ENCODE data around the gene EFCAB6. TPM values are rescaled to one million over a fixed set of nuclear protein-coding genes. Genes with fewer than 3 reads are reported as not detected.

EFCAB6 gene
- total RNA-seq, 1 experiment from 2014 or later, result 0.21 TPM

- POLR2A ChIA-PET, result no interaction called here
- BruUV-seq (replicated peaks), result no TSS peak
- TF ChIP-seq TCF7L2 (IDR thresholded peaks at IDR 0.05; ENCODE audit: low read depth, low read length) (no peak), SIN3A (IDR thresholded peaks at IDR 0.05; ENCODE audit: borderline replicate concordance, insufficient read depth, low read depth, low read length) (no peak), CTCF (IDR thresholded peaks at IDR 0.05) (no peak), POLR2AphosphoS5 (IDR thresholded peaks at IDR 0.05; ENCODE audit: low read depth, low read length) (no peak)
- TF ChIP-seq, protein P1, sequence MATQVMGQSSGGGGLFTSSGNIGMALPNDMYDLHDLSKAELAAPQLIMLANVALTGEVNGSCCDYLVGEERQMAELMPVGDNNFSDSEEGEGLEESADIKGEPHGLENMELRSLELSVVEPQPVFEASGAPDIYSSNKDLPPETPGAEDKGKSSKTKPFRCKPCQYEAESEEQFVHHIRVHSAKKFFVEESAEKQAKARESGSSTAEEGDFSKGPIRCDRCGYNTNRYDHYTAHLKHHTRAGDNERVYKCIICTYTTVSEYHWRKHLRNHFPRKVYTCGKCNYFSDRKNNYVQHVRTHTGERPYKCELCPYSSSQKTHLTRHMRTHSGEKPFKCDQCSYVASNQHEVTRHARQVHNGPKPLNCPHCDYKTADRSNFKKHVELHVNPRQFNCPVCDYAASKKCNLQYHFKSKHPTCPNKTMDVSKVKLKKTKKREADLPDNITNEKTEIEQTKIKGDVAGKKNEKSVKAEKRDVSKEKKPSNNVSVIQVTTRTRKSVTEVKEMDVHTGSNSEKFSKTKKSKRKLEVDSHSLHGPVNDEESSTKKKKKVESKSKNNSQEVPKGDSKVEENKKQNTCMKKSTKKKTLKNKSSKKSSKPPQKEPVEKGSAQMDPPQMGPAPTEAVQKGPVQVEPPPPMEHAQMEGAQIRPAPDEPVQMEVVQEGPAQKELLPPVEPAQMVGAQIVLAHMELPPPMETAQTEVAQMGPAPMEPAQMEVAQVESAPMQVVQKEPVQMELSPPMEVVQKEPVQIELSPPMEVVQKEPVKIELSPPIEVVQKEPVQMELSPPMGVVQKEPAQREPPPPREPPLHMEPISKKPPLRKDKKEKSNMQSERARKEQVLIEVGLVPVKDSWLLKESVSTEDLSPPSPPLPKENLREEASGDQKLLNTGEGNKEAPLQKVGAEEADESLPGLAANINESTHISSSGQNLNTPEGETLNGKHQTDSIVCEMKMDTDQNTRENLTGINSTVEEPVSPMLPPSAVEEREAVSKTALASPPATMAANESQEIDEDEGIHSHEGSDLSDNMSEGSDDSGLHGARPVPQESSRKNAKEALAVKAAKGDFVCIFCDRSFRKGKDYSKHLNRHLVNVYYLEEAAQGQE (IDR thresholded peaks at IDR 0.05; ENCODE audit: insufficient read depth in 1 of 2, low read depth in 2 of 2, low read length in 1 of 2), result no peak
- intact Hi-C loops (cut with micrococcal nuclease; ENCODE audit: unreplicated experiment), result no loop called here
- ATAC-seq, result no peak
- CTCF ChIA-PET, result no interaction called here
- no peaks in the 10 kb centered on the region for H3K4me1 ChIP-seq (ENCODE audit: control insufficient read depth, insufficient read depth, low read length)
- no peaks in the 10 kb centered on the region for H3K27me3 ChIP-seq (ENCODE audit: control insufficient read depth, insufficient read depth, low read length)
- in situ Hi-C loops (cut with HindIII; ENCODE audit: low pct_unique_long_range_greater_than_20kb, low sequenced_read_pairs), result no loop called here
- no peak for DNase-seq (ENCODE audit: low read depth, low spot score)
- H3K9me3 ChIP-seq (ENCODE audit: control insufficient read depth, insufficient read depth, low read depth, low read length), result no peaks in the 10 kb centered on the region
- no peak overlapping the region for H3K4me3 ChIP-seq (ENCODE audit: low read depth in 2 of 2, low read length in 2 of 2)
- H3K27ac ChIP-seq (ENCODE audit: low read length), result no peak overlapping the region
- no peaks in the 10 kb centered on the region for H3K36me3 ChIP-seq (ENCODE audit: control insufficient read depth, insufficient read depth, low read length)
Observed at GRCh38 chr22:43819421-43819921, 7.4 kb upstream of the EFCAB6 start.

DNA sequence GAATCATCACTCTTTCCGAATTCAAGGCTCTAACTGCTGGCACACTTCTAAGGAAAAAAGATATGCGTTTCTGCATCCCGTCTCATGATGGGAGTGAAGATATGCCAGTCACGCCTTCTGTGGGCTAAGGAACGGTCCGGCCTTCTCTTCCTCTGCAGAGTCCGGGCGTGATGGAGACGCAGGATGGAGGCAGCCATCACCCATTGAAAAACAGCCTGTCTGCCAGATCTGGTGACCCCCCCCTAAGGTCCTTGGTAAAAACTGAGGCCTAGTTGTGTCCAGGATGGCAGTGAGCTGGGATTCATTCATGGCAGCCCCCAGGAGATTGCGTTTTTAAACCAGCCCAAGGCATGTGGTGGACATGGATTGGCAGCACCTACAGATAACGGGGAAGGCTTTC is 6.9 kb upstream of the EFCAB6 start:
- ATAC-seq (no peak), DNase-seq (ENCODE audit: low read depth, low spot score) (no peak)
- Histone ChIP-seq H3K27me3 (ENCODE audit: control insufficient read depth, insufficient read depth, low read length) (no peaks in the 10 kb centered on the region), H3K36me3 (ENCODE audit: control insufficient read depth, insufficient read depth, low read length) (no peaks in the 10 kb centered on the region), H3K9me3 (ENCODE audit: control insufficient read depth, insufficient read depth, low read depth, low read length) (no peaks in the 10 kb centered on the region), H3K4me1 (ENCODE audit: control insufficient read depth, insufficient read depth, low read length) (no peaks in the 10 kb centered on the region), H3K4me3 (ENCODE audit: low read depth in 2 of 2, low read length in 2 of 2) (no peak overlapping the region), H3K27ac (ENCODE audit: low read length) (no peak overlapping the region)
- no peak for TF ChIP-seq CTCF (IDR thresholded peaks at IDR 0.05)
- TF ChIP-seq, protein P1 (IDR thresholded peaks at IDR 0.05; ENCODE audit: insufficient read depth in 1 of 2, low read depth in 2 of 2, low read length in 1 of 2), result no peak
- no peak for TF ChIP-seq TCF7L2 (IDR thresholded peaks at IDR 0.05; ENCODE audit: low read depth, low read length)
- TF ChIP-seq SIN3A (IDR thresholded peaks at IDR 0.05; ENCODE audit: borderline replicate concordance, insufficient read depth, low read depth, low read length), result no peak
- no peak for TF ChIP-seq POLR2AphosphoS5 (IDR thresholded peaks at IDR 0.05; ENCODE audit: low read depth, low read length)
- ChIA-PET POLR2A (no interaction called here), CTCF (no interaction called here)
- in situ Hi-C loops (cut with HindIII; ENCODE audit: low pct_unique_long_range_greater_than_20kb, low sequenced_read_pairs) (no loop called here), intact Hi-C loops (cut with micrococcal nuclease; ENCODE audit: unreplicated experiment) (no loop called here)
- BruUV-seq (replicated peaks), result no TSS peak
